ENCODE results near the gene FTSJ3.

- TF ChIP-seq CTCF (IDR thresholded peaks at IDR 0.05) (no peak), POLR2A (IDR thresholded peaks at IDR 0.05) (no peak)
Observed at GRCh38 chr17:63832014-63832413, 4.6 kb upstream of the FTSJ3 start.
